VCaP (cell line): Measurements from ENCODE around the gene ADGRL3.

ENCODE experiments used
- H3K27ac ChIP-seq: fragments of 450-650 bp; 2 replicates; pipeline ENCODE4 v1.5.1; 2017
- CTCF ChIP-seq: fragments of 450-650 bp; conservative IDR thresholded peaks from 2 replicates; pipeline ENCODE4 v1.5.1; 2017; ENCODE audit warnings: mild to moderate bottlenecking, moderate library complexity

ADGRL3 gene

GRCh38 chr4:62075521-62075920, 875.4 kb downstream of the ADGRL3 start:
- no peak for TF ChIP-seq CTCF
- no peak overlapping the region for H3K27ac ChIP-seq

- no peak overlapping the region for H3K27ac ChIP-seq
- no peak for TF ChIP-seq CTCF
Measured at GRCh38 chr4:62077406-62077805, 877.3 kb downstream of the ADGRL3 start.

- no peak for TF ChIP-seq CTCF
- no peak overlapping the region for H3K27ac ChIP-seq
Measured at GRCh38 chr4:62080431-62080830, 880.3 kb downstream of the ADGRL3 start.

- TF ChIP-seq CTCF, result no peak
- H3K27ac ChIP-seq, result no peak overlapping the region
Measured at GRCh38 chr4:62087706-62088105, 887.6 kb downstream of the ADGRL3 start.

- no peak for TF ChIP-seq CTCF
Measured at GRCh38 chr4:62093735-62094134, 893.6 kb downstream of the ADGRL3 start.

GRCh38 chr4:62096881-62097280, 896.8 kb downstream of the ADGRL3 start:
- no peak overlapping the region for H3K27ac ChIP-seq
- no peak for TF ChIP-seq CTCF

More at GRCh38 chr4:62093735-62094134, 893.6 kb downstream of the ADGRL3 start:
- H3K27ac ChIP-seq, result no peak overlapping the region

- H3K27ac ChIP-seq, result no peak overlapping the region
- TF ChIP-seq CTCF, result no peak
Measured at GRCh38 chr4:62115216-62115615, 915.1 kb downstream of the ADGRL3 start.

- H3K27ac ChIP-seq, result no peak overlapping the region
- TF ChIP-seq CTCF, result no peak
Measured at GRCh38 chr4:62117886-62118285, 917.8 kb downstream of the ADGRL3 start.
